Activated effector memory CD4-positive, alpha-beta T cell treated with Interleukin-2 at 50 U/mL for 16 hours (primary cell): ENCODE data around the gene RNF144A.

ENCODE experiments used
- DNase-seq: peaks from one replicate; pipeline ENCODE4 v3.0.0-alpha.2; 2020

Gene RNF144A

DNA sequence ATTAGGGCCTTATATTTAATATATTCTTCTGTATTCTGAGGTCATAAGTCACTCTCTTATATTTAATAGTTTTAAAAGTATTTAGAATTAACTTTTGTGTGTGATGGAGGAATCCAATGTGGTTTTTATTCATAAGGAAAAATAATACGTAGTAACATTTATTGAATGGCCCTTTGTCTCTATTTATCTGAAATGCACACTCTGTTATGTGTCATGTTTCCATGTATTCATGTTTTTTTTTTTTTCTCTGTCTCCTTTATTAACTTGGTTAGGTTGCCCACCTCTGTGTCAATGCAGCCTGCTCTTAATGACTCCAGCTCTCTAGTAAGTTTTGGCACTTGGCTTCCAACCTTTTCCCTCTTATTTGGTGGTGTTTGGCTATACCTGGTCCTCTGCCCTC, 33.8 kb downstream of the RNF144A start:
- DNase-seq, result no peak

DNA sequence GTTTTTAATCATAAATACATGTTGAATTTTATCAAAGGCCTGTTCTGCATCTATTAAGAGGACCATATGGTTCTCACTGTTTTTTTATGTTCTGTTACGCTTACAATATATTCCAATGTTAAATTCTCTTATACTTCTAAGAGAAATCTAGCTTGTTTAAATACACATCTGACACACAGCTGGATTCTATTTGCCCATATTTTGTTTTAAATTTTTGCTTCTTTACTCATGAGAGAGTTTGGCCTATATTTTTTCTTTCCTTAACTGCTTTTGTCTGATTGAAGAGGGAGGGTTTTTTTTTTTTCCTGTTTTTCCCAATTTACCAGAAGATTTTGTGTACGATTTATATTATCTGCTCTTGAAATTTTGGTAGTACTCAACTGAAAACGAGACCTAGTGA, 34.9 kb downstream of the RNF144A start:
- no peak for DNase-seq

DNA sequence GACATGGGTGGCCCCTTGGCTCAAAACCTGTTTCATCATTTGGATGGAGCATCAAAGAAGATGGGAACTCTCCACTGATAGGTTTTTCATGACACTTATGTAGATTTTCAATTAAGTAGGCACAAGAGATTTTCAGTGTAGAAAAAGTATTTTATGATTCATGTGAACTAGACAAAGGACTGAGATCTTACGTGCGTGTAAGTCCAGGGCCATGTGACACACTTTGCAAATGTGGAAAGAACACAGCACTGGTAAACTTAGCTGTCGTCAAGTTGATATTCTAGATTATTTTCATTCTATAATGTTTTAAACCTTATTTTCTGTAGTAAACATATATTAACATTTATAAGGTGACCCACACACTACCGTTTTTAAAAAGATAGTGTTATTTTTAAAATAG, 37.4 kb downstream of the RNF144A start:
- DNase-seq, result no peak

DNA sequence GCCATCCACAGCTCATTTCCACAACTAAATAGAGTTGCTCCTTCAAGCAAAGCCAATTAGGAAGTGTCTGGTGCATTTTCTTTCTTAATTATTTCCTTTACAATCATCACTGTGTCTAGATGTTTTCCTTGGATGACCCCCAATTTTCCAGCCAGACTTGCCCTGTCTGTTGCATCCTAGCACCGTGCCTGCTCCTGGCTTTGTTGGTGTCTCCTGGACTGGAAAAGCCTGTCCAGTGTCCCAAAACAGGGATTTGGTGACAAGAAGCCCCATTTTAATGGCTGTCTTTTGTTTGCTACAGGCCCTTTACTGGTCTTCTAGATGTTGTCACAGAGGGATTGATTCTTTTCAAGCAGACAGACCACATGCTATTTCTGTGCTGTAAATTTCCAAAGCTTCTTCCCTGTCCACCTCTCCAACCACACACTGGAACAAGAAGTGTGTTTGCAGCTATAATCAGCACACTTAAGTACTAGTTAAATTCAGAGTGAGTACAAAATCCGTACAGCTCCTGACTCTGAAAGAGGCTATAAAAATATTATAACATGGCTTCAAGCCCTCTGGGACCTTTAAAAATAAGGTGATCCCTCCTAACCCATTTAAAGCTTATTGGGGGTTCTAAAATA, 38.4 kb downstream of the RNF144A start:
- no peak for DNase-seq

DNA sequence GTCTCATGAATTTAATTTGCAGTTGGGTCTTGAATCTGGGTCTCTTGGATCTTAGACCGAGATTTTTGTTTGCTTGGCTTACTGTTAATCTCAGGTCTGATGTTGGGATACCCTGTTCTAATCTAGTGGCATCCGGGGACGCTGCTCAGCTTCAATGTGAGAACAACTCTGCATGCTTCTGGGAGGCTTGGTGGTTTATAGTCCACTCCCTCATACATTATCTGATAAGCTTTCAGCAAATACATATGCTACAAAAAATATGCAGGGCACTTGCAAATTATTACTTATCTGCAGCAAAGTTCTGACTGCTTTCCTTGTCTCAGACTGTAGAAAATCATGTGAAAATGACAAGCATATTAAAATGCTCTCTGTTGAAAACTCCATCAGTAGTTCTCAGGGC, 39.4 kb downstream of the RNF144A start:
- no peak for DNase-seq

DNA sequence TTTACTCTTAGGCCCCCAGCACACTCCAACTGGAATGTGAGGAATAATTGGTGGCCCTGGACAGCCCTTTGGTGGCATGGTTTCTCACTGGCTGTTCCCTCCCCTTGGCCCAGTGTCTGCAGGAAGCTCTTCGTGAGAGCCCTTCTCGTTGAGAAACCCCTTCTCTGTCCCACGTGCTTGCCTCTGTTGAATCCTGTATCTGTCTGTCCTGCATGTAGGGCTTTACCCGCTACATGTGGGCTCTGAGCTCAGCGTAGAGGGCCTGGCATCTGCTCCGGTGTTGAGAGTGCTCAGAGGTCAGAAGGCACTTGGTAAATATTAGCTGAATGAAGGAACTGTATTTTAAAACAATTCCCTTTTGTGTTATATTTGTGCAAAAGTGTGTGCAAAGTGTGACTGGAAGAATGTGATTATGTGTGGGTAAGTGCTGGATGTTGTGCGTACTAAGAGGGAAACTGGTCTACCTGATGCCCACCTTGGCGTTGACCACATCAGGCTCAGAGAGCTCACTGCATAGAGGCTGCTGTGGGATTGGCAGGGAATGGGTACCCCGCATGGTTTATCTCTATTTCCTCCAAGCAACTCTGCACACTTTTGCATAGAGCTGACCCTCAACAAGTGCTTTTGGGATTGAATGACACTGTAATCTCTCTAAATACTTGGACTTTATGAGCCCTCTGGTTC, 40.0 kb downstream of the RNF144A start:
- DNase-seq, result no peak

DNA sequence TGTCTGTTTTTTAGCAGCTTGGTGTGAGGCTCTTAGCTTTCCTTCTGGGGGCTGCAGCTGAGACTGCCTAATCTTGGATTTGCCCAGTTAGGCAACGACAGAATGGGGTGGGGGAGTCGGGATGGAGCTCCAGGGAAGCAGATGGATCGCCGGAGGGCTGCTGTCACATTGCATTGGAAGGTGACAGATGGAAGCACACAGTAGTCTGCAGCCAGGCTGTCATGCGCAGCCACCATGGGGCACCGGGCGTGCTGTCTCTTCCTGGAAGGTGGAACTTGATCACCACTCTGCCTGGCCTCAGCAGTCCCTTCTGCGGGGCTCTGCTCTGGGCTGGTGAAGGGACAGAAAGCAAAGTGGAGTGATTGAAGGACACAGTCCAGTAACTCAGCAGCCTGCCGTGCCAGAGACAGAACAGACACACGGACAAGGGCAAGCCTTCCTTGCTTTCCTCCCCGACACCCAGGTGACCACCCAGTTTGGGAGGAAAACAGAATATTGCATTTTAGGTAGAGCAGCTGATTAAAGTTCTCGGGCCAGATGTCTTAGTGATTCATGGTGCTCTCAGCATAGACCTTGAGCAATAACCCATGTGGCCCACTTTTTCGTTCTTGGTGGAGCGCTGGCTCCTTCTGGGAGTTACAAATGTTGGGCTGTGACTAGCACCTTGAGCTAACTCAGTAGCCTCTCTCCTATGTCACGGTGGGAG, 40.9 kb downstream of the RNF144A start:
- no peak for DNase-seq

DNA sequence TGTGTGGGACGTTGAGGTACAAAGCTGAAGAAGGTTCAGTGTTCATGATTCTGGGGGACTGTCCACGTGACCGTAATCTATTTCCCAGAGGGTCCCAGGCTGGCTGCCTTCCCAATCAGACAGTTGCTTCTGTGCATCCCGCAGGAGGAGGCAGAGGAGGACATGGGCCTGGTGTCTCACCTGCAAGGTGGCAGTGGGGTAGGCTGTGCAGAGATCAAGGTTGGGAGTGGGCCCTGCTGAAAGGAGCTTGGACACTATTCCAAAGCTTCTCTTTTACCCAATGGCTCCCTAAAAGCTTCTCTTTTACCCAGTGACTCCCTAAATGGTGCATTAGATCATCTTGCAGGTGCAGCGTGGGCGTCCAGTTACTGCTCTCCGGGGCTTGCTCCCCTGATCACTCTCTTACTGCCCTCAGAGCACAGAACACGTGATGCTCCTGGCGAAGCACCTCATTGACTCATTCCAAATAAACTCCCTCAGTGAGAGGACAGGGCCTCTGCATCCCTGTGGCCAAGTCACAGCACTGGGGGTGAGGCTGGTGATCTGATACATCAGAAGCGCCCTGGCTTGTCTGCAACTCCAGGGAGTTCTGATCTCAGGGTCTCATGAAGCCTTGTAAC, 41.5 kb downstream of the RNF144A start:
- DNase-seq, result no peak

DNA sequence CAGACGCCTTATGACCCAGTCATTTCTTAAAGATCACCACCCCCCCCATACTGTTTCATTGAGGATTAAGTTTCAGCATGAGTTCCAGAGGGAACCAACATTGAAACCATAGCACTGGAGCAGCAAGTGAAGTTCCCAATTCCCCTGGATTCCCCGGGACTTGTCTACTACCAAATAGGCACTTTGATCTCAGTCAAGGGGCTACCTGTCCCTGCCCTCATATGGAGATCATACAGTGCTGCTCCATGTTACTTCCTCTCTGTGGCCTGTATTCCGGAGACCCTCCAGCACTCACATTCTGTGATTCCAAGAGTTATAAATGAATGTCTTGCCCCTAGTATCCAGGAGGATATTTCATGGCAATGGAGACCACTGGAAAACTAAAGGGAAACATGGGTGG, 42.5 kb downstream of the RNF144A start:
- DNase-seq, result no peak

DNA sequence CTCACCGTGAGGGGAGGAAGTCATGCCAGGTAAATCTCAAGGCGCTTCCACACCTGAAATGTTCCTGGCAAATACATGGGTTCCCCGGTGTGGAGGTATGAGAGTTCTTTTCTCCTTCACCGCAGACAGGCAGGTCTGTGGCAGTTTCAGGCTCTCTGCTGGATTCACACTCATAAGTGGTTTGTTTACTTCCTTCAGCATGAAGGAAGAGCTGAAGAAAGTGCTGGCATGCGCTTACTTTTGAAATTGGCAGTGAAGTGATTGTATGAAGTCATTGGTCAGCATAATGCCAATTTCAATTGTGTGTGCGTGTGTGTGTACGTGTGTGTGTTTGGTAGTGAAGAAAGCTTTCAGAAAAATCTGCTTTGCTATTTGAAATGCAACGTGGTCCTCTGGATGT, 43.4 kb downstream of the RNF144A start:
- DNase-seq, result no peak

DNA sequence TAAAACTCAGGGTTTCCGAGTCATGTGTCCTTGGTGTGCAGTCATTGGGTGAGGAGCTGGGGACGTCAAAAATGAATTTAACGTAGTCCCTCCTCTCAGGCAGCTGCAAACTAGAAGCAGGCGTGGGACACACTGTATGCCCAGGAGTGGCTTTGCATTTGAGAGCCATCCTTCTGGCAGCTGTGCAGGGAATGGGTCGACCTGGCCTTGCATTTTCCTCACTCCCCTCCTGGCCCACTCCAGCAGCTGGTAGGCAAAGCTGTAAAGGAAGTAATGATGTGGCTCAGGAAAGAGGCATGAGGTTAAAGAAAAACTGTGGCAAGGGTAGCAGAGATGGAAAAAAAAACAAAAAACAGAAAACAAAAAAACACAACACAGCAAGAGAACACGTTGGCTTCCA, 46.5 kb downstream of the RNF144A start:
- DNase-seq, result no peak

DNA sequence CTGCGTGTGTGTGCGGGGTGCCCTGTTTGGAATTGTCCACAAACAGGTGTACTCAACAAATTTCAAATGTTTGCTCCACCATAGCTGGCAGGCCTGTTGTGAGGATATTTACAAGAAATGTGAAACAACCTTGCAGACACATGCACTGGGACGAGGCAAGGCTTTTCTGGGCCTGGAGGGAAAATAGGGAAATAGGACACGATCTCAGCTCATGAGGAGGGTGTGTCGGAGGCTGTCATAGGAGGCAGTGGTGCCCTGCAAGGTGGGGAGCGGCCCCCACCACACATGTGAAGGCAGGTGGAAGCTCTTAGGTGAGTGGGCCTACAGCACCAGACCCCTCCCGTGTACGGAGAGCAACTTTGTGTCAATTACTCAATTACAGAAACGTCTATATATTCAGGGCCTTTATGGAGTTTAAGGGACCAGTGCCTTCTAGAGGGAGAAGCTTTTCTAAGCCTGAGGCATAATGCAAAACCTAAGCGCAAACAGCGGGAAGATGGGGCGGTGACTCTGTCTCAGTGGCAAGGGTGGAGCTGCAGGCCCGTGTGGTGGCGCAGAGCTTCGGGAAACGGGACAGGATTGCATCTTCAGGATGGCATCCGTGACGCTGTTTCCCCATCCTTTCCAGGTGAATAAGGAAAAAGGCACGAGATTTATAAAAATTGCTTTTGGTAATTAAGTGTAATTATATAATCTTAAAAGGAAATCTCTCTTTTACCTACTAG, 48.0 kb downstream of the RNF144A start:
- no peak for DNase-seq

DNA sequence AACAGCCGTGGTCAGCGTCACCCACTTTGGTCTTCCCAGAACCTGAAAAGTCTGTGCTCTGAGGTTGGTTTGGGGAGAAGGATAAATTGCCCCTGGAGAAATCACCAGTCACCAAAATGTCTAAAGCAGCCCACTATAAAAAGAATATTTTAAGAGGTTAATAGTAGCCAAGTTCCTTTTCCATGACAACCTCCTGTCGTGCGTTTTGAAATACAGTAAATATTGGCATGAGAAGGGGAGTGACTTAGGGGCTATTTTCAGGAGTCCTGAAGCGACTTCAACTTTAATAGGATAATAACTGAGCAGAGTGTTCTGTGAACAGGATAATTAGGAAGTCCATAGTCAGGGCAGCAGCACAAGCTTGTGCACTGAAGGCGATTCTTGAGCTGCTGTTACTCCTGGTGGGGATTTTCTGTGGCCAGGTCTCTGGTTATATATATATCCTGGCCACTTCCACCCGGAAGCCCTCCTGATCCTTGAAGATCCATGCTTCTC, 49.3 kb downstream of the RNF144A start:
- no peak for DNase-seq

DNA sequence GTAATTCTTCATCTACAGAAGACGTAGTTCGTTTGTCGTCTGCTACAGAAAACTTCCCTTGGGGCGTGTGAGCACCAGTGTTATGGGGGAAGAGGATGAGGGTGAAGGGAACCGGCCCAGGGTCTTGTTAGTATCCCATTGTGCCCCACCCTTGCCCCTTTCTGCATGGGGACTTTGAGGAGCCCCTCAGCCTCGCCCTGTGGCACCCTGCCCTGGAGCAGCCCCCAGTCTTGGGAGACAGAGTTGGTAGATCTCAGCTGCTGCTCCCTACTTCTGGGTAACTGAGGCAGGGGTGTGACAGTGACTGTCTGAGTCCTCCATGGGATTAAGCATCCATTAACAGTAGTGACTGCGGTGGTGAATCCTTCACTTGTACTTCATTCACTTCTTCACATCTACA, 50.1 kb downstream of the RNF144A start:
- no peak for DNase-seq

DNA sequence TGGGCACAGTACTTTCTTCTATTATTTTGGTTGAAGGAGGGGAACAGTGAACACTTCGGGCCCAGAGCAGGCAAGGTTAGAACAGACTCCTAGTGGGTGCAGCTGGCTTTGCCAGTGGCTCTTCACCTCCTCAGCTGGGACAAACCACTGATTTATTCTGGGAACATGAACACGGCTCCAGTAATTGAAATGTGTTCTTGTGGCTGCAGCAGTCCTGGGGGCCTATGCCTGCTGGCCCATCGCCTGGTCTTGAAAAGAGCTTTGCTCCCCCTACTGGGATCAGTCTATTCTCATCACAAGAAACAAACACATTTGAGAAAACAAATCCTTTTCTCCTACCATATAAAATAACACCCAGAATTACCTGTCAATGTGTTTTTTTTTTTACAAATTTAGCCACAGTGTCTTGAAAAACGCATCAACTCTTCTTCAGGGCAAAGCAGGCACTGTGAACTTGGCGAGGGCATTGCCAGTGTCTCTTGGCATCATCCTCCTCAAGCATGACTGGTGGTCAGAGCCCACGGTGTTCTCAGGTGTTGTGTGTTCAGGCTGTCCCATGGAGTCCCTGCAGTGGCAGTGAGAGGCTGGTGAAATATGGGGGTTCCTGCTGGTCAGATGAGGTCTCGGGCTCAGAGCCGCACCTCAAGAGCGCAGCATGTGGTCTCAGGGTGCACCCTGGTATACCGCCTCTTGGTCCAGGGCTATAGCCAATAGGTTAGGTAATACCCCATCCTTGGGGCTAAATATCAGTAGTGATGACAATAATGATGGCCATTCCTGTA, 51.3 kb downstream of the RNF144A start:
- no peak for DNase-seq

DNA sequence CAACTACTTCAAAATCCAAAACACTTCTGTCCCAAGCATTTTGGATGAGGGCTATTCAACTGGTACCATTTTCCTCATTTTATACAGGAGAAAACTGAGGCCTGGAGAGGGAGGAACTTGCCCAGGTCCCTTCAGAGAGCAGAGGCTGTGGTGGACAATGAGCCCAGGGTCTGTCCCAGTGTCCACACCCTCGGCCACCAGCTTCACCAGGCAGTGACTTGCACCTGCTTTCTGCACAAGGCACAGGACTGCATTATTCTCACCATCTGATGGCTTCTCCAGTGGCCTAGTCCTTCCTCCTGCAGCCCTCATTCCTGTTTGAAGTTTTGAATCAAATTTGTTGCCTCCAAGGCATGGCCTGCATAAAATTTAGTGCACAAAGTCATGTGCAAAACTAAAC, 53.3 kb downstream of the RNF144A start:
- no peak for DNase-seq

DNA sequence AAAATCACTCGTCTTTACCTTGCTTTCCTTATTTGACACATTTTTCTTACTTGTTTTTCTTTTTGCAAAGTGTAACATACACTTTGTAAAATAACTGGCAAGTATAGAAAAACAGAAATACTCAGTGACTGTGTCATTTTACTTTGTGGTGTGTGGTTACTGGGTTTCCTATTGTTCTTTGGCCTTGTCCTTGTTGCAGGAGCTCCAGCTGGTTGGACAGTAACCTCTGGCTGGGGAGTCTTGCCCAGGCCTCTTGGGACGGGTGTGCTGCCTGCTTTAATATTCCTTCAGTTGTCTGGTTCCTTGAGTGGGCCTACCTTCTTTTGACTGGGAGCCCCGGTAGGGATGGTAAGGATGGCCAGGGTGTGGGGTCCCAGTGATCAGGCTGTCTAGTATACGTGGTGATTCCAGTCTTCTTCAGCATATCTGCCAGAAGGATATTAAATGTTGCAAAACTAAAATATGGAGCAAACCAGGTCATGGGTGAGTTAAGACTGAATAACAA, 53.8 kb downstream of the RNF144A start:
- no peak for DNase-seq

DNA sequence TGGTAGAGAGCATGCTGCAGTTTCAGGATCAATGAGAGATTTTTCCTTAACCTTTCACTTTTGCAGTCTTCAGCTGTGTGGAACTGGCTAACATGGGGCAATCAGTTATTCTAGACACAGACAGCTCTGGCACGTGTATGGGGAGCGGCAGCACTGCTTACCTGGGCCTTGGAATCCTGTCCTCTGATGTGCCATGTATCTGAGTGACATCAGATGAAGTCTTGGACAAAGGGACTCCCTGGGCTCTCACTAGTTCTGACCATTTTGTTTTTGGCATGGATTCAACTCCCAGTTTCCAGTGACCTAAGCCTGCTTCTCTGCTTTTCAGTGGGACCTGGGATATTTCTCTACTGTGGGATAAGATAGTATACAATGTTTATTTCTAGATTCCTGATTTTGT, 54.3 kb downstream of the RNF144A start:
- no peak for DNase-seq

DNA sequence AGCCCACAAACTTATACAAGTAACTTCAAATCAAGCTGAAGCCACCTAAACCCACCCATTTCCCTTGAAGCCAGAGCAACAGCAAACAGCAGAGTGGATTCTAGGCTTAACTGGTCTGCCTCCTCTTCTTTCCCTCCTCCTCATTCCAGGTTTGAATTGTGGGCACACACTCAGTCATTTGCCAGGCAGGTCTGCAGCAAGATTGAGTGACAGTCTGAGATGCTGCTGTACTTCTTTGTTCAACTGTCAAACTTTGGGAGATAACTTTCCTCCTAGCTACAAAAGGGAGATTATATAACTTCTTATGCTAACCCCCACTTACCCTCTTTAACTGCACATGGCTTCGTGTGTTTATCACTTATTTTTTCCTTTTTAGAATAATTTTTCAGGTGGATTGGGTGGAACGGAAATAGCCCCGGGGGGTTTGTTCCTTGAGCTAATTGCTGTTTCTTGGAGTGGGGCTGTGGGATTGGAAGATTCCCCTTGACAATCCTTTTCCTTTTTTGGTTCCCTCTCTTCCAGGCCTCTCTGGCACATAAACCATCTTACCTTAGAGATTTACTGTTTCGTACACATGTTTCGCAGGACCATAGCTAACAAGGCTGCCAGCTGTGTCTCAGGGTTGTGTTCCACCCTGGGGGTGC, 55.0 kb downstream of the RNF144A start:
- DNase-seq, result no peak

DNA sequence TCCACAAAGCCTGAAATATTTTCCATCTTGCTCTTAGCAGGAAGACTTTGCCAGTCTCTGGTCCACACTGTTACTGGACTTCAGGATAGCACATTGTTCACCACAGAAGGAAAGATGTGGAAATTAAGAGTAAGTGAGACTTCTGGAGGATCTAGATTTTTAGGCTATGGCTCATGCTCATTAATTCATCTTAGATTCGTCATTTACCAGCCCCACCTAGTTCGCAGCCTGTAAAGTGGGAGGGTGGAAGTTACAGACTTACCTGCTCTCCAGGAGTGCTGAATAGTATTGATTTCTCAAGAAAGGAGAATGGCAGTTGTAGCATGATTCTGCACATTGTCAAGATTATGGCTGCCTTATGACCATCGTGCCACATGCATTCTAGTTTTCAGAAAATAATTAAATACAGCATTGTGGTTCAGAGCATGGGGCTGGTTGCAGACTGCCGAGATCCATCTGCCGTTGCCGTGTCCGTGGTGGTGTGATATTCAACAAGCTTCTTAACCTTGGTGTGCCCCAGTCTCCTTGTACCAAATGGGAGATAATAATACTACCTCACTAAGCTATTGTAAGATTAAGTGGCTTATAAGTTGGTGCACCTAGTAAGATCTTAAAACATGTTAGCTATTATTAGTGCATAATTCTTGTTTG, 56.8 kb downstream of the RNF144A start:
- no peak for DNase-seq

DNA sequence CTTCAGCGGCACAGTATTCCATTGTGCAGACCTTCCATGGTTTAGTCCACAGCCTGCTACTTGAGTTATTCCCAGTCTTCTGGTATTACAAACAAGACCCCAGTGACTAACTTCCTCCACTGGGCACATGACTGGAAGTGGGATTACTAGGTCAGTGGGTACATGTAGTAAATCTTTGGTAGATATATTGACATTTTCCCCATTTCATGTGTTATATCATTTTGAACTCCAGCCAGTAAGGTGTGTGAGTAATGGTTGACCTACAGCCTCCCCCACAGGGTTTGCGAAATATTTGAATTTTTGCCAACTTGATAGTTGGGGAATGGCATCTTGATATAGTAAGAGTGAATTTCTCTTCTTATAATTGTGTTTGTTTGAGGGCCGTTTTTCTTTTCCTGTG, 58.8 kb downstream of the RNF144A start:
- DNase-seq, result no peak
